ENCODE results near the gene WWOX. TPM values are rescaled to one million over a fixed set of nuclear protein-coding genes. Genes with fewer than 3 reads are reported as not detected.

The WWOX gene
- total RNA-seq, 1 experiment from 2014 or later: 5.3 TPM

DNA sequence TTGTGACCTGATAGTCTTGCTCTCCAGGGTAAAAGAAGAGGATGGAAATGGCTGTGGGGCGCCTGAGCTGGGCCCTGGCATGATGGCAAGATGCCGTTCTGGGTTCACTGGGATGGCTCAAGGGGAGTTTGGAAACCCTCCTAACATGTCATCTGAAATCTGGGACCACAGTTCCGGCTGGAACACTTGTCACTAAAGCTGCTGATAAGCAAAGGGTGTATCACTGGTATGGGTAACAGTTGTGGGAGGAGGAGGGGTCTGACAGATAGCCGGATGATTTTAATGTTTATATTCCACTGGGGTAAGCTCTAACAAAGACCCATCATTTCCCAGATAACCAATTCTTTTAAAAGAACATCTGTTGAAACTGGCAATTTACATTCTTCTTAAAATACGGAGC is 390.2 kb downstream of the WWOX start:
- in situ Hi-C loops (cut with HindIII; ENCODE audit: low pct_unique_long_range_greater_than_20kb, low sequenced_read_pairs): no loop called here
- no peak for DNase-seq (ENCODE audit: low read depth, low spot score)

DNA sequence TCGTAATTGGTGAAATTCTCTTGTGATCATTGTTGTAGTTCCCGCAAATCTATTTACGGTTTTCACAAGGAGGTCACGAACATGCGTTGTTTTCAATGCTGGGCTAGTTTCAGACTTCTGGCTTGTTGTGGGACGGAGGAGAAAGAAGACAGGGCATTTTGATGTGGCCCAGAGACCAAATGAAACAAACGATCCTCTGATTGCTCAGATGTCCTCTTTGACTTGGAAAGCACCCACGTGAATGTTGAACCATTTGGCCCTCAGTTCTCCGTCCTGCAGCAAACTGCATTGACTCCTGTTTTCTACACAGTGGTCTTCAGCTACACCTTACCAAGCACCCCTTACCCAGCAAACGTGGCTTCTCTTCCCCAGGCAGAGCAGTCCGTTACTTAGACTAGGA is 391.0 kb downstream of the WWOX start:
- in situ Hi-C loops (cut with HindIII; ENCODE audit: low pct_unique_long_range_greater_than_20kb, low sequenced_read_pairs): no loop called here
- no peak for DNase-seq (ENCODE audit: low read depth, low spot score)

GRCh38 chr16:78490847-78491246 is 391.4 kb downstream of the WWOX start:
- in situ Hi-C loops (cut with HindIII; ENCODE audit: low pct_unique_long_range_greater_than_20kb, low sequenced_read_pairs): no loop called here

DNA sequence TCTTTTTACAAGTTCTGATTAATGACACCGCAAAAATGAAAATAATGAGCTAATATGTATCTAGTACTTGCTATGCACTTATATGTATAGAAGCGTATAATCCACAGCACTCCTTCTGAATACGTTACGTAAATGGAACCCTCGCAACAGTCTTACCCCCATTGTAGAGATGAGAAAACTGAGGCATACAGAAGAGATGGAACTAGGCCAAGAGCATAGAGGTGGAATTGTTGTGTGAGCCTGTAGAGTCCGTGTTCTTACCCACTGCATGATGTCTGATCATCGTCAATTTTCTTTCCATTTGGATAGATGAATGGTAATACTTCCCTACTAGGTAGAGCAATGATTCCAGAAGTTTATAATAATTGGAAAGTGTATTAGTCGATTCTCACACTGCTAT is 394.1 kb downstream of the WWOX start:
- in situ Hi-C loops (cut with HindIII; ENCODE audit: low pct_unique_long_range_greater_than_20kb, low sequenced_read_pairs): no loop called here
- DNase-seq (ENCODE audit: low read depth, low spot score): no peak

More at GRCh38 chr16:78490847-78491246, 391.4 kb downstream of the WWOX start:
- DNase-seq (ENCODE audit: low read depth, low spot score): no peak

GRCh38 chr16:78494105-78494504 is 394.7 kb downstream of the WWOX start:
- in situ Hi-C loops (cut with HindIII; ENCODE audit: low pct_unique_long_range_greater_than_20kb, low sequenced_read_pairs): no loop called here
- no peak for DNase-seq (ENCODE audit: low read depth, low spot score)

- DNase-seq (ENCODE audit: low read depth, low spot score): no peak
- in situ Hi-C loops (cut with HindIII; ENCODE audit: low pct_unique_long_range_greater_than_20kb, low sequenced_read_pairs): no loop called here
Measured at GRCh38 chr16:78494674-78495073, 395.2 kb downstream of the WWOX start.

- in situ Hi-C loops (cut with HindIII; ENCODE audit: low pct_unique_long_range_greater_than_20kb, low sequenced_read_pairs): no loop called here
- no peak for DNase-seq (ENCODE audit: low read depth, low spot score)
Measured at GRCh38 chr16:78496189-78496588, 396.7 kb downstream of the WWOX start.

DNA sequence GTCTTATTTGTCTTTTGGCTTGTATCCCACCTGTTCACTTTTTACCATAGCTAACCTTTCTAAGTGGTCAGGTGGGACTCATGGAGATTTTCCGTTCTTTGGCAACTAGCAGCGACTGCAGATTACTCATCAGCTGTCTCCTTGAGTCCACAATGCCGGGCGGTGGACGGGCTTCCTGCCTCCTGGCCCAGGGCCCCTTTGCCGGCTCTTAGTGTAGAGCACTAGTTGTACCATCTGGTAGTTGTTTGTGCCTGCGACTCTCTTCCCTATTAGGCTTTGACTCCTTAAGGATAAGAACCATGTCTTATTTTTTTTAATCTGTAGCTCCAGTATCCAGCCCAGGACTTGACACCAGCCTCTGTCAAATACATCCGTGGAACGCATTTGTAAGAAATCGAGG is 399.9 kb downstream of the WWOX start:
- in situ Hi-C loops (cut with HindIII; ENCODE audit: low pct_unique_long_range_greater_than_20kb, low sequenced_read_pairs): no loop called here
- no peak for DNase-seq (ENCODE audit: low read depth, low spot score)

DNA sequence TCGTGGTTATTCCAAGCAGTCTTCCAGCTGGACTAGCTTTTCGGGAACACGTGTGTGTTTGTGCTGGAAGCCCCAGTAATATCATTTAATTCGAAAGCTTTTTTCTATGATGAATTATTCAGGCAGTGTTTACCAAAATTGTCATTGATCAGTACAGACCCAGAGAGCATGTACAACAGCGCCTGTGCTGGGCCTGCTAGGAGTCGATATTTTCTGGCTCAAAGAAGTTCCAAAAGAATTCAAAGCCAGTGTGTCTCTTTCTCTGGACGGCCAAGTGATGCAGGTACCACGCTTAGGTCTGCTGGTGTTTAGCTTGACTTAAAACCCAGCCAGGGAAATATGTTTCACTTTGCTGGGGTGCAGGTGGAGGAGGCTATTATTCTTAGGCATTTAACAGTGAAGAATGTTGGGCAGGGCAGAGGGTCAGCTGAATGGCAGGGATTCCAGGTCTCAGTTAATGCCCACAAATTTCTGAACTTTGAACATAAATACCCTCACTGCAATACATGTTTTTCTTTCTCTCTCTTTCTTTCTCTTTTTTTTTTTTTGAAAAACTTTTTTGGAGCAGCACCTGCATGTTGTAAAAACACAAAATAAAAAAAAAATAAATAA is 401.3 kb downstream of the WWOX start:
- no peak for DNase-seq (ENCODE audit: low read depth, low spot score)
- in situ Hi-C loops (cut with HindIII; ENCODE audit: low pct_unique_long_range_greater_than_20kb, low sequenced_read_pairs): no loop called here

DNA sequence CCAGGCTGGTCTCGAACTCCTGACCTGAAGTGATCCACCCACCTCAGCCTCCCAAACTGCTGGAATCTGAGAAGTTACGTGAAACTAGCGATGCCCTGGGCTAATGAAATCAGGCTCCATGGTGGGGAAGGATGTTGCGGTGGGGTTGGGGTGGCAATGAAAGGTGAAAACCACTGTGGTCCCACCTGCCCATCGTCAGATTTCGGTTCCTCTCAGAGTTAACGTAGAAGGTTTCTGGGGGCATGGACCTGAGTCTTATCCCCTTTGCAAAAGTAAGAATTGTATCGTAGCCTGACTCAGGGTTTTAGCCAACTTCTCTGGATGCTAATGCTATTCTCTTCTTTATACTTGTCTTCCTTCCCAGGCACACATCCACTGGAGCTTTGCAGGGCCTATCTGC is 402.3 kb downstream of the WWOX start:
- no peak for DNase-seq (ENCODE audit: low read depth, low spot score)
- in situ Hi-C loops (cut with HindIII; ENCODE audit: low pct_unique_long_range_greater_than_20kb, low sequenced_read_pairs): no loop called here

GRCh38 chr16:78502812-78503350 is 403.4 kb downstream of the WWOX start:
- in situ Hi-C loops (cut with HindIII; ENCODE audit: low pct_unique_long_range_greater_than_20kb, low sequenced_read_pairs): no loop called here

GRCh38 chr16:78503602-78504001 is 404.1 kb downstream of the WWOX start:
- peak; percentile 64 for DNase-seq (ENCODE audit: low read depth, low spot score)
- in situ Hi-C loops (cut with HindIII; ENCODE audit: low pct_unique_long_range_greater_than_20kb, low sequenced_read_pairs): no loop called here

More at GRCh38 chr16:78502812-78503350, 403.4 kb downstream of the WWOX start:
- no peak for DNase-seq (ENCODE audit: low read depth, low spot score)

DNA sequence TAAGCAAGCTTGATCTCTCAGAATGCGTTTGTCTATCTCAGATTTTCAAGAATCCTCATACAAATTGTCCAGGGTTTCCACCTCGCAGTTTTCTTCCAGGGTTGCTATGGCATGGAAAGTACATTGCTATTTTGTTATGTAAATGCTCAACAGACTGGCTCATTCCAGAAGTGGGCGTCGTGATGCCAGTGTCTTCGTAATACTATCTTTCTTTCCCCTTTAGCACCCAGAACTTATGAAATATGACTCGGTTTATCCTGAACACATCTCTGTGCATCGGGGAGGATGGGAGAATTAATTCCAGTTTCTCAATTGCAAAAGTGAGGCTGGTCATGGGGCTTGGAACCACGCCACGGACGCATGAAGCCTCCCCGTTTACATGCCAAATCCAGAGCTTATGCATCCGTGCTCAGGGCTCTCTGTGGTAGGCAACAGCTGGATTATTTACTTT is 405.0 kb downstream of the WWOX start:
- no peak for DNase-seq (ENCODE audit: low read depth, low spot score)
- in situ Hi-C loops (cut with HindIII; ENCODE audit: low pct_unique_long_range_greater_than_20kb, low sequenced_read_pairs): no loop called here

DNA sequence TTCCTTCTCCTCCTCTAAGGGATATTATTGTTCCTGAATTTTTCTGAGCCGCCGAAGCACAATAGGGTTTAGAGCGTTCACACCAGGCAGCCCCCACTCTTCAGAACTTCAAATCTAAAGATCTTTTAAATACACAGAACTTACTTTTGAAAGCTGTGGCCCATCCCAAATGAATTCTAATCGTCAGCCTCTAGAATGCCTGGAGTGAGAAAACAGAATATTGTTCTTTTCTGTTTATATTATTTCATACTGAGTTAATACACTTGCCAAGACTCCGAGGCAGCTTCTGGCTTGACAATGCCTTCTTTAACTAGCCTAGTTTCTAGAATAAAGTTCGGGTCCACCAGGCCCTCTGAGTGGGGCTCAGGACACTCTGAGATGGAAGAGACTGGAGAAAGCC is 405.6 kb downstream of the WWOX start:
- in situ Hi-C loops (cut with HindIII; ENCODE audit: low pct_unique_long_range_greater_than_20kb, low sequenced_read_pairs): no loop called here
- DNase-seq (ENCODE audit: low read depth, low spot score): no peak

- in situ Hi-C loops (cut with HindIII; ENCODE audit: low pct_unique_long_range_greater_than_20kb, low sequenced_read_pairs): no loop called here
- no peak for DNase-seq (ENCODE audit: low read depth, low spot score)
Measured at GRCh38 chr16:78505544-78506366, 406.3 kb downstream of the WWOX start.

DNA sequence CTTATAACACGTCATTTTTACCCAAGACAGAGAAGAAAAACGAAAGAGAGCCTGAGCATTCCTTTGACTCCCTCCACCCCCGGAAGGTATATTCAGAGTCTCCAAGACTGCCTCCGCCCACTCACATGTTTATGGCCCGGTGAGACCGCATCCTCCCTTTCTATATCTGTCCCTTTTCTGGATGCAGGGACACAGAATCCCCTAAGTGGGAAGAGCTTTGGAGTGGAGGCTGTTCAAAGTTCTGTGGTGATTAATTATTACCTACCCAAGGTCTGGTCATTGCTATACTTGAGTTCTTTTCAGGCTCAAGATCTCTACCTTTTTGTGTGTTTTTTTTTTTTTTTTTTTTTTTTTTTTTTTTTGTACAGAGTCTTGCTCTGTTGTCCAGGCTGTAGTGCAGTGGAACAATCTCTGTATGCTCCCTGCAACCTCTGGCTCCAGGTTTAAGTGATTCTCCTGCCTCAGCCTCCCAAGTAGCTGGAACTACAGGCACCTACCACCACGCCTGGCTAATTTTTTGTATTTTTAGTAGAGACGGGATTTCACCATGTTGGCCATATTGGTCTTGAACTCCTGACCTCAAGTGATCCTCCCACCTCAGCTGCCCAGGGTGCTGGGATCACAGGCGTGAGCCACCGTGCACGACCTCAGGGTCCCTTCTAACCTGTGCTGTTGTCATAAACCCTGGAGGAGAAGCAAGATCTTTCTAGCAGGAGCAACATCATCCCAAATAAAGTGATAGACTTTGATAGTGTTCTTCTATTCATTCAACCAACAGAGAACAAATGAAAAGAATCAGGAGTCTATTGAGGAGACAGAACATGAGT is 407.1 kb downstream of the WWOX start:
- in situ Hi-C loops (cut with HindIII; ENCODE audit: low pct_unique_long_range_greater_than_20kb, low sequenced_read_pairs): no loop called here
- no peak for DNase-seq (ENCODE audit: low read depth, low spot score)

DNA sequence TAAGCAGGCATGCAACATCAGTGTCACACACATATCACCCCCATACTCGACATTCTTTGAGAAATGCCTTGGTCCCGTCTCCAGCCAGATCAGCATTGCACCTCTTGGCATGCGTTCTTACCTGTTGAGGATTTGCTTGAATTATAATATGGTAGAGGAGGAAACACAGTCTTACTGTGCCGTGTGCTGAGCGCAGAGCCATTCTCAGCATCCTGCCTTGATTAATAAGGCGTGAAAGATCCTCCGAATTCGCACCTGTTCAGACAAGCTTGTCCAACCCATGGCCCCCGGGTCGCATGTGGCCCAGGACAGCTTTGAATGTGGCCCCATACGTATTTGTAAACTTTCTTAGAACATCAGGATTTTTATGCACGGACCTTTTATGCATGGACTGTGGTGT is 408.1 kb downstream of the WWOX start:
- DNase-seq (ENCODE audit: low read depth, low spot score): no peak
- in situ Hi-C loops (cut with HindIII; ENCODE audit: low pct_unique_long_range_greater_than_20kb, low sequenced_read_pairs): no loop called here

DNA sequence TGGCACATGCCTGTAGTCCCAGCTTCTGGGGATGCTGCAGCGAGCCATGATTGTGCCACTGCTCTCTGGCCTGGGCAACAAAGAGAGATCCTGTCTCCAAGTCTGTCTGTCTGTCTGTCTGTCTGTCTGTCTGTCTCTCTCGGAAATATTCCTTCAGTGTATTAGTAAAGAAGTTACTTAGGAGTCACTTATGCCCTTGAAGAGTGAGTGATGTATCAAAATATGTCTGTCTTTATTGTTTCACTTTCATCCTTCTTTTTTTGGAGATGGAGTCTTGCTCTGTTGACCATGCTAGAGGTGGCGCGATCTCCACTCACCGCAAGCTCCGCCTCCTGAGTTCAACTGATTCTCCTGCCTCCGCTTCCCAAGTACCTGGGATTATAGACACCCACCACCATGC is 410.5 kb downstream of the WWOX start:
- DNase-seq (ENCODE audit: low read depth, low spot score): no peak

More for the DNA sequence above, 410.5 kb downstream of the WWOX start:
- in situ Hi-C loops (cut with HindIII; ENCODE audit: low pct_unique_long_range_greater_than_20kb, low sequenced_read_pairs): no loop called here
